Measurements from ENCODE around the gene TXNL4A. TPM values are rescaled to one million over a fixed set of nuclear protein-coding genes. Genes with fewer than 3 reads are reported as not detected.

The TXNL4A gene
- polyA plus RNA-seq, 1 experiment = 131 TPM

GRCh38 chr18:79926715-79927606, 61.4 kb downstream of the TXNL4A start:
- TF ChIP-seq, protein P1, sequence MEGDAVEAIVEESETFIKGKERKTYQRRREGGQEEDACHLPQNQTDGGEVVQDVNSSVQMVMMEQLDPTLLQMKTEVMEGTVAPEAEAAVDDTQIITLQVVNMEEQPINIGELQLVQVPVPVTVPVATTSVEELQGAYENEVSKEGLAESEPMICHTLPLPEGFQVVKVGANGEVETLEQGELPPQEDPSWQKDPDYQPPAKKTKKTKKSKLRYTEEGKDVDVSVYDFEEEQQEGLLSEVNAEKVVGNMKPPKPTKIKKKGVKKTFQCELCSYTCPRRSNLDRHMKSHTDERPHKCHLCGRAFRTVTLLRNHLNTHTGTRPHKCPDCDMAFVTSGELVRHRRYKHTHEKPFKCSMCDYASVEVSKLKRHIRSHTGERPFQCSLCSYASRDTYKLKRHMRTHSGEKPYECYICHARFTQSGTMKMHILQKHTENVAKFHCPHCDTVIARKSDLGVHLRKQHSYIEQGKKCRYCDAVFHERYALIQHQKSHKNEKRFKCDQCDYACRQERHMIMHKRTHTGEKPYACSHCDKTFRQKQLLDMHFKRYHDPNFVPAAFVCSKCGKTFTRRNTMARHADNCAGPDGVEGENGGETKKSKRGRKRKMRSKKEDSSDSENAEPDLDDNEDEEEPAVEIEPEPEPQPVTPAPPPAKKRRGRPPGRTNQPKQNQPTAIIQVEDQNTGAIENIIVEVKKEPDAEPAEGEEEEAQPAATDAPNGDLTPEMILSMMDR (IDR thresholded peaks at IDR 0.05; ENCODE audit: low read depth, low read length) = no peak
- Histone ChIP-seq H3K4me3 (ENCODE audit: low read depth, low read length) (no peak overlapping the region), H3K9me3 (ENCODE audit: control insufficient read depth, insufficient read depth, low read length) (peaks cover 39% of the 10 kb centered on the region), H3K27ac (ENCODE audit: low read depth, low read length) (no peak overlapping the region), H3K27me3 (ENCODE audit: control insufficient read depth, insufficient read depth, low read length) (no peaks in the 10 kb centered on the region)
- ChIA-PET CTCF (interaction anchor here (0.7 kb wide), 1 partner anchor 26 kb away, joined by 3 read pairs; no protein-coding TSS in a partner anchor), POLR2A (no interaction called here)
- no peak for DNase-seq (ENCODE audit: low read depth, low spot score)

DNA sequence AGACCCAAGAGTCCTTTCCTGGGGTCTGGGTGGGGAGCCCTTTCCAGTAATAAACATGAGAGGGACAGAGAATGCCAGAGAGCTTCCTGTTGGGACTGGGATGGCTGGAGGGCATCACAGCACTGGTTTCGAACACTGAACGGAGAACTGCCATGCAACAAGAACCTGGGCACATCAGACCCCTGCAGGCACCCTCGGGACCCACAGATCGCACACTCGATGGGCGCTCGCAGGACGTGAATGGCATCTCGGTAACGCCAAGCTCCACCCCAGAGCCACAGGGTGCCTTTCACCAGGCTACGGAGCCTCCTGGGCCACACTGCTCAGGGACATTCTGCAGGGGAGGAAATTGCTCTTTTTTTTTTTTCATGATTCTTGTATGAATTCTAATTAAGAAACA, 62.1 kb downstream of the TXNL4A start:
- TF ChIP-seq, protein P1 (IDR thresholded peaks at IDR 0.05; ENCODE audit: low read depth, low read length) = no peak
- CTCF ChIA-PET = interaction anchor here (0.7 kb wide), 1 partner anchor 27 kb away, joined by 3 read pairs; no protein-coding TSS in a partner anchor
- POLR2A ChIA-PET = no interaction called here

GRCh38 chr18:79924814-79925731, 63.3 kb downstream of the TXNL4A start:
- H3K9me3 ChIP-seq (ENCODE audit: control insufficient read depth, insufficient read depth, low read length) = peaks cover 39% of the 10 kb centered on the region
- DNase-seq (ENCODE audit: low read depth, low spot score) = no peak
- H3K4me3 ChIP-seq (ENCODE audit: low read depth, low read length) = no peak overlapping the region
- POLR2A ChIA-PET = no interaction called here
- H3K27ac ChIP-seq (ENCODE audit: low read depth, low read length) = no peak overlapping the region
- TF ChIP-seq, protein P1 (IDR thresholded peaks at IDR 0.05; ENCODE audit: low read depth, low read length) = no peak
- no peaks in the 10 kb centered on the region for H3K27me3 ChIP-seq (ENCODE audit: control insufficient read depth, insufficient read depth, low read length)
- CTCF ChIA-PET = no interaction called here

More for the DNA sequence above, 62.1 kb downstream of the TXNL4A start:
- Histone ChIP-seq H3K27me3 (ENCODE audit: control insufficient read depth, insufficient read depth, low read length) (no peaks in the 10 kb centered on the region), H3K9me3 (ENCODE audit: control insufficient read depth, insufficient read depth, low read length) (peaks cover 39% of the 10 kb centered on the region), H3K4me3 (ENCODE audit: low read depth, low read length) (no peak overlapping the region), H3K27ac (ENCODE audit: low read depth, low read length) (no peak overlapping the region)
- DNase-seq (ENCODE audit: low read depth, low spot score) = no peak

DNA sequence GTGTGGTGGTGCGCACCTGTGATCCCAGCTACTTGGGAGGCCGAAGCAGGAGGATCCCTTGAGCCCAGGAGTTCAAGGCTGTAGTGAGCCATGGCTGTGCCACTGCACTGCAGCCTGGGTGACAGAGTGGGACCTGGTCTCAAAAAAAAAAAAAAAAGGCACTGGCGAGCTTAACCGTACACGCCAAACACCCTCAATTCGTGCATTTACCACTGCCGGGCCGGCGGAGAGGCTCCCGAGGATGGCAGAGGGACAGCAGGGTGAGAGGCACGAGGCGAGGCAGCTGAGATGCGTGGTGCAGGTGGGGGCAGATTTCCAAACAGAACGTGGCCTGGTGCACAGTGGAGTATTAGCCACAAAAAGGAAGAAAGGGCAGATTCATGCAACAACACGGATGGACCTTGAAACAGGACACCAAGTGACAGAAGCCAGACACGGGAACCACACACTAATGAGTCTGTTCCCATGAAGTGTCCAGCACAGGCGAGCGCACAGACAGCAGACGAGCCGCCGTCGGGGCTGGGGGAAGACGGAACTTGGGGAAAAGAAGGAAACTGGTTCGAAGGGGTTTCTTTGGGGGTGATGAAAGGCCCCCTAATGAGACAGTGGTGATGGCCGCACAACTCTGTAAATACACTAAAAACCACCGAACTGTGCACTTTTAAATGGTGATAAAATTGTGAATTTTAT, 64.3 kb downstream of the TXNL4A start:
- Histone ChIP-seq H3K9me3 (ENCODE audit: control insufficient read depth, insufficient read depth, low read length) (peaks cover 36% of the 10 kb centered on the region), H3K27me3 (ENCODE audit: control insufficient read depth, insufficient read depth, low read length) (no peaks in the 10 kb centered on the region), H3K27ac (ENCODE audit: low read depth, low read length) (no peak overlapping the region), H3K4me3 (ENCODE audit: low read depth, low read length) (no peak overlapping the region)
- no peak for DNase-seq (ENCODE audit: low read depth, low spot score)
- TF ChIP-seq, protein P1 (IDR thresholded peaks at IDR 0.05; ENCODE audit: low read depth, low read length) = no peak
- ChIA-PET POLR2A (no interaction called here), CTCF (no interaction called here)
